Natural killer cell (primary cell): ENCODE data around the gene BROX. TPM values are rescaled to one million over a fixed set of nuclear protein-coding genes. Genes with fewer than 3 reads are reported as not detected.
A peak's percentile ranks its signal among the peaks of the same experiment; 100 is the strongest.

Experiments
- ATAC-seq, 3 donors: fragments of 150-1000 bp in 2 of 3; fragments of 200-7000 bp in 1 of 3; cut with Tn5 transposase; 1 replicate in 1 of 3; 2 replicates in 2 of 3; pipeline ENCODE4 v1.10.0; 2021; ENCODE audit warnings: mild to moderate bottlenecking in 2 of 3, moderate library complexity in 2 of 3
- DNase-seq, 2 donors: peaks; one replicate each; pipeline versions ENCODE4 v3.0.0 to v3.0.0-alpha.2; 2013 to 2021; ENCODE audit warnings: mixed read lengths in 1 of 2
- H3K27ac ChIP-seq: one replicate; pipeline ENCODE4 v1.5.1; 2013; ENCODE audit warnings: mild to moderate bottlenecking, low read length
- H3K27me3 ChIP-seq: one replicate; pipeline ENCODE4 v1.6.1; 2013; ENCODE audit warnings: low read length; ENCODE audit not compliant: control insufficient read depth, insufficient read depth
- H3K36me3 ChIP-seq: one replicate; pipeline ENCODE4 v1.6.1; 2013; ENCODE audit warnings: low read length; ENCODE audit not compliant: control insufficient read depth, insufficient read depth
- H3K4me1 ChIP-seq: one replicate; pipeline ENCODE4 v1.6.1; 2013; ENCODE audit warnings: low read length; ENCODE audit not compliant: control insufficient read depth, insufficient read depth
- H3K4me3 ChIP-seq: one replicate; pipeline ENCODE4 v1.5.1; 2013; ENCODE audit warnings: low read length
- H3K9me3 ChIP-seq: one replicate; pipeline ENCODE4 v1.6.1; 2013; ENCODE audit warnings: low read length; ENCODE audit not compliant: control insufficient read depth, insufficient read depth
- H3K27ac Mint-ChIP-seq, 2 donors: one replicate each; pipeline ENCODE4 v1.8.0; 2022; ENCODE audit warnings: mild to moderate bottlenecking in 2 of 2, mixed read lengths in 2 of 2, moderate library complexity in 1 of 2
- H3K27me3 Mint-ChIP-seq, 2 donors: one replicate each; pipeline ENCODE4 v1.8.0; 2022; ENCODE audit warnings: low read depth in 2 of 2, mixed read lengths in 2 of 2
- H3K36me3 Mint-ChIP-seq: one replicate; pipeline ENCODE4 v1.8.0; 2022; ENCODE audit warnings: mixed read lengths
- H3K4me1 Mint-ChIP-seq, 2 donors: one replicate each; pipeline ENCODE4 v1.8.0; 2022; ENCODE audit warnings: mixed read lengths in 2 of 2
- H3K4me3 Mint-ChIP-seq: one replicate; pipeline ENCODE4 v1.8.0; 2022; ENCODE audit warnings: mild to moderate bottlenecking, moderate library complexity, mixed read lengths
- H3K9me3 Mint-ChIP-seq, 2 donors: one replicate each; pipeline ENCODE4 v1.8.0; 2022; ENCODE audit warnings: mixed read lengths in 2 of 2
- CTCF ChIP-seq: fragments of 200-600 bp; IDR thresholded peaks from one replicate; pipeline ENCODE4 v1.8.0; 2022; ENCODE audit warnings: antibody characterized with exemption
- WGBS: methylation state at CpG from one replicate; pipeline ENCODE4 v1.1.7; 2013; ENCODE audit warnings: missing lambda C conversion rate; ENCODE audit not compliant: insufficient coverage; 5-methylcytosine and 5-hydroxymethylcytosine counted together
- intact Hi-C: fragments of 100-400 bp; cut with micrococcal nuclease; formaldehyde crosslinking; loops from one replicate; pipeline ENCODE4 v1.14.2; 2022
- total RNA-seq, 4 donors: library from RNA; stranded (reverse); fragments of 120-200 nt in 1 of 4; gene quantifications; one replicate each; pipeline versions ENCODE4 v1.2.3 to v1.2.4, GENCODE V29; 2013 to 2022

Gene BROX
- total RNA-seq, 3 donors from 2014 or later (not counting 1 experiment from before 2014, with no cell fraction given) = 68.3 to 75.2 (median 74.5) TPM

- Mint-ChIP-seq H3K27me3 (no peaks in the 10 kb centered on the region), H3K27ac (peak overlapping the region in 1 of 2 donors; percentile 54), H3K4me3 (no peak overlapping the region), H3K9me3 (no peaks in the 10 kb centered on the region), H3K4me1 (no peaks in the 10 kb centered on the region), H3K36me3 (peaks cover 25% of the 10 kb centered on the region)
- Histone ChIP-seq H3K27me3 (no peaks in the 10 kb centered on the region), H3K27ac (no peak overlapping the region), H3K4me1 (no peaks in the 10 kb centered on the region), H3K4me3 (no peak overlapping the region), H3K36me3 (peaks cover 69% of the 10 kb centered on the region), H3K9me3 (no peaks in the 10 kb centered on the region)
- WGBS = 100% methylated on average over 1 of the region's 1 CpG
- no peak for ATAC-seq
- intact Hi-C loops = no loop called here
- no peak for DNase-seq
- TF ChIP-seq CTCF = no peak
These were observed 42.3 kb upstream of the BROX start for GRCh38 chr1:222670110-222670509.

GRCh38 chr1:222680080-222680479 is 32.3 kb upstream of the BROX start:
- ATAC-seq (no peak), DNase-seq (no peak)
- H3K9me3 Mint-ChIP-seq = no peaks in the 10 kb centered on the region
- Histone ChIP-seq H3K27me3 (no peaks in the 10 kb centered on the region), H3K27ac (no peak overlapping the region), H3K4me3 (no peak overlapping the region), H3K36me3 (peaks cover 33% of the 10 kb centered on the region), H3K9me3 (no peaks in the 10 kb centered on the region), H3K4me1 (no peaks in the 10 kb centered on the region)
- no peak overlapping the region for H3K4me3 Mint-ChIP-seq
- no peak overlapping the region for H3K27ac Mint-ChIP-seq
- no peaks in the 10 kb centered on the region for H3K36me3 Mint-ChIP-seq
- no peaks in the 10 kb centered on the region for H3K4me1 Mint-ChIP-seq
- TF ChIP-seq CTCF = no peak
- WGBS = 100% methylated on average over 1 of the region's 1 CpG
- H3K27me3 Mint-ChIP-seq = no peaks in the 10 kb centered on the region
- intact Hi-C loops = no loop called here

- ATAC-seq (no peak), DNase-seq (no peak)
- no peak for TF ChIP-seq CTCF
- H3K4me1 ChIP-seq = peaks cover 4% of the 10 kb centered on the region
- Mint-ChIP-seq H3K36me3 (peaks cover 8% of the 10 kb centered on the region), H3K27ac (no peak overlapping the region), H3K4me3 (no peak overlapping the region), H3K27me3 (no peaks in the 10 kb centered on the region), H3K9me3 (no peaks in the 10 kb centered on the region), H3K4me1 (peaks cover 15 to 24% of the 10 kb centered on the region in 2 donors)
- peaks cover 27% of the 10 kb centered on the region for H3K36me3 ChIP-seq
- H3K27me3 ChIP-seq = no peaks in the 10 kb centered on the region
- WGBS = 100% methylated on average over 1 of the region's 1 CpG
- no peak overlapping the region for H3K27ac ChIP-seq
- H3K9me3 ChIP-seq = no peaks in the 10 kb centered on the region
- intact Hi-C loops = no loop called here
- no peak overlapping the region for H3K4me3 ChIP-seq
These were observed 21.3 kb upstream of the BROX start for GRCh38 chr1:222691016-222691415.

GRCh38 chr1:222694927-222695326 is 17.4 kb upstream of the BROX start:
- TF ChIP-seq CTCF = no peak
- no peak overlapping the region for H3K27ac ChIP-seq
- H3K27ac Mint-ChIP-seq = peak overlapping the region in 1 of 2 donors; percentile 13
- WGBS = 82% methylated on average over 5 of the region's 5 CpGs
- H3K4me3 Mint-ChIP-seq = no peak overlapping the region
- H3K27me3 Mint-ChIP-seq = no peaks in the 10 kb centered on the region
- peaks cover 24 to 30% of the 10 kb centered on the region in 2 donors for H3K4me1 Mint-ChIP-seq
- DNase-seq (no peak), ATAC-seq (no peak)
- H3K4me1 ChIP-seq = peaks cover 4% of the 10 kb centered on the region
- no peaks in the 10 kb centered on the region for H3K36me3 Mint-ChIP-seq
- no peak overlapping the region for H3K4me3 ChIP-seq
- no peaks in the 10 kb centered on the region for H3K9me3 ChIP-seq
- intact Hi-C loops = no loop called here
- no peaks in the 10 kb centered on the region for H3K27me3 ChIP-seq
- no peaks in the 10 kb centered on the region for H3K9me3 Mint-ChIP-seq
- peaks cover 30% of the 10 kb centered on the region for H3K36me3 ChIP-seq
